ENCODE data around the gene PDCL3.

DNA sequence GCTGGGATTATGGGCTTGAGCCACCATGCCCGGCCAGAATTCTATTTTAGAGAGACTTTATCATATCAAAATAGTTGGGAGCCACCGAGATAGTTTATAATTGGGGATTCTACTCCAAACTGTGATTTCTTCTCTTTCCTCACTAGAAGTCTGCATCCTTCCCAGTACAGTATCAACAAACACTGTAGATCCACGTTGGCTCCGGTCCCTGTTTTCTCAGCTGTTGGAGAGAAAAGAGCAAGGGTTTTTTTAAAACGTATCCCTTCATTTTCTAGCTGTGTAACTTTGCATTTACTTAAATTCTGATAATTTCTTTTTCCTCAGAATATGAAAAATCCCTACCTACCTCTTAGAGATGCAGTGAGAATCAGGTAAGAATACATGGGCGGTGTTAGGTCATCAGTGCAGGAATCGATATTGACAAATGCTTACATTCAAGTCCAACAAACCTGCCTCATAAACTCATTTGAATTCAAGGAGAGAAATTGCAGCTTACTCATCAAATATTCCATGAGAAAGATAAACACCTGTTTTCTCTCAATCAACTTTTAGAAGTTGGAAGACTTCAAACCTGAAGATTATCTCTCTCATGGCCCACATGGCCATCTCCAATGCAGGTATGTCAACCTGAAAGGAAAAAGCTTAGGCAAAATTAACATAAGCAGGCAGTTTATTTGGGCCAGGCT, 17.7 kb upstream of the PDCL3 start:
- TF ChIP-seq, protein P1, sequence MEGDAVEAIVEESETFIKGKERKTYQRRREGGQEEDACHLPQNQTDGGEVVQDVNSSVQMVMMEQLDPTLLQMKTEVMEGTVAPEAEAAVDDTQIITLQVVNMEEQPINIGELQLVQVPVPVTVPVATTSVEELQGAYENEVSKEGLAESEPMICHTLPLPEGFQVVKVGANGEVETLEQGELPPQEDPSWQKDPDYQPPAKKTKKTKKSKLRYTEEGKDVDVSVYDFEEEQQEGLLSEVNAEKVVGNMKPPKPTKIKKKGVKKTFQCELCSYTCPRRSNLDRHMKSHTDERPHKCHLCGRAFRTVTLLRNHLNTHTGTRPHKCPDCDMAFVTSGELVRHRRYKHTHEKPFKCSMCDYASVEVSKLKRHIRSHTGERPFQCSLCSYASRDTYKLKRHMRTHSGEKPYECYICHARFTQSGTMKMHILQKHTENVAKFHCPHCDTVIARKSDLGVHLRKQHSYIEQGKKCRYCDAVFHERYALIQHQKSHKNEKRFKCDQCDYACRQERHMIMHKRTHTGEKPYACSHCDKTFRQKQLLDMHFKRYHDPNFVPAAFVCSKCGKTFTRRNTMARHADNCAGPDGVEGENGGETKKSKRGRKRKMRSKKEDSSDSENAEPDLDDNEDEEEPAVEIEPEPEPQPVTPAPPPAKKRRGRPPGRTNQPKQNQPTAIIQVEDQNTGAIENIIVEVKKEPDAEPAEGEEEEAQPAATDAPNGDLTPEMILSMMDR (optimal IDR thresholded peaks at IDR 0.05 in 1 of 3, IDR thresholded peaks at IDR 0.05 in 1 of 3, conservative IDR thresholded peaks at IDR 0.05 in 1 of 3; ENCODE audit: extremely low read depth in 1 of 3, insufficient read depth in 2 of 3, low read length in 3 of 3), result no peak
- TF ChIP-seq EZH2 (IDR thresholded peaks at IDR 0.05; ENCODE audit: low read length), result no peak

Measured in keratinocyte (primary cell).